ENCODE data around the gene LPIN3. TPM values are rescaled to one million over a fixed set of nuclear protein-coding genes. Genes with fewer than 3 reads are reported as not detected.

The LPIN3 gene
- total RNA-seq, 1 donor from 2014 or later = 17.8 TPM

GRCh38 chr20:41314386-41314785 lies 26.2 kb upstream of the LPIN3 start:
- H3K4me3 ChIP-seq (ENCODE audit: low read depth, low read length) = peak overlapping the region; percentile 92
- TF ChIP-seq CTCF (conservative IDR thresholded peaks at IDR 0.05; ENCODE audit: low read depth, low read length) = no peak
- no peak for DNase-seq (ENCODE audit: low read depth)

- no peak for DNase-seq (ENCODE audit: low read depth)
- no peak for TF ChIP-seq CTCF (conservative IDR thresholded peaks at IDR 0.05; ENCODE audit: low read depth, low read length)
- peak overlapping the region; percentile 92 for H3K4me3 ChIP-seq (ENCODE audit: low read depth, low read length)
Measured at GRCh38 chr20:41316051-41316450, 24.6 kb upstream of the LPIN3 start.

GRCh38 chr20:41316602-41317545 lies 23.7 kb upstream of the LPIN3 start:
- DNase-seq (ENCODE audit: low read depth) = peak; percentile 61
- peak overlapping the region; percentile 92 for H3K4me3 ChIP-seq (ENCODE audit: low read depth, low read length)
- TF ChIP-seq CTCF (conservative IDR thresholded peaks at IDR 0.05; ENCODE audit: low read depth, low read length) = no peak

DNA sequence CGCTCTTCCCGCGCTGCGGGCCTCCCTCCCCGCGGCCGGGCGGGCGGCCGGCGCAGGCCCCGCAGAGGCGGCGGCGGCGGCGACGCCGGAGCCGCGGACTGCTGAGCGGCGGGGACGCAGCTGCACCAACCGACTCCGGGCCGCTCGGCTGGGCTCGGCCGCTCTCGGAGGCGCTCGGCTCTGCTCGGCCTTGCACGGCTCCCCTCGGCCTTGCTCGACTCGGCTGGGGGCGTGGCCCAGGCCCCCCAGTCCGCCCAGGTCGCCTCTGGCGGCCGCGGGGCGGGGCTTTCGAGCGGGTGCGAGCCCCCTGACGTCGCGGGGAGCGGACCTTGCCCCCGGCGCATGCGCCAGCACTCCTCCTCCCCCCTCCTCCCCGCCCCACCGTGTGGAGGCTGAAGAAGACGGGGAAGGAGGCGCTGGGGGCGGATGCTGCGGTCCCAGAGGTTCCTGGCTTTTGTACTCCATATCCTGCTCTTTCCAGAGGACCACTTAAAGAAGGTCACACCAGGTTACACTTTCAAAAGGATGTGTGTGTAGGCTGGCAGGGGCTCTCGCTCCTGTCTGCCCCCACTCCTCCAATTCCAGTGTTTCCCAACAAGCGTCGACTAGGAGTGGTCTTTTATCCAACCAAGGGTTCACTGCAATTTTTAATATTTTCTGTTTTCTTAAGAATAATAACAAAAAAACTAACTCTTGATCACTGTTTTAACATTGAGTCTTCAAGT lies 22.9 kb upstream of the LPIN3 start, which contains the start of gene ZHX3:
Gene ZHX3, minus strand, starts transcription at position 186 of the 725 bp plus-strand sequence. CDS start 112,815 bp downstream, outside the sequence.
- no peak for DNase-seq (ENCODE audit: low read depth)
- peak within 1 kb of the TSS; percentile 92 for H3K4me3 ChIP-seq (ENCODE audit: low read depth, low read length)

GRCh38 chr20:41318271-41318649 lies 22.4 kb upstream of the LPIN3 start:
- DNase-seq (ENCODE audit: low read depth) = peak; percentile 59
- peak overlapping the region; percentile 92 for H3K4me3 ChIP-seq (ENCODE audit: low read depth, low read length)
- no peak for TF ChIP-seq CTCF (conservative IDR thresholded peaks at IDR 0.05; ENCODE audit: low read depth, low read length)

More for the DNA sequence above, 22.9 kb upstream of the LPIN3 start, which contains the start of gene ZHX3:
- no peak for TF ChIP-seq CTCF (conservative IDR thresholded peaks at IDR 0.05; ENCODE audit: low read depth, low read length)

GRCh38 chr20:41320441-41320840 lies 20.2 kb upstream of the LPIN3 start:
- no peak for TF ChIP-seq CTCF (conservative IDR thresholded peaks at IDR 0.05; ENCODE audit: low read depth, low read length)
- no peak overlapping the region for H3K4me3 ChIP-seq (ENCODE audit: low read depth, low read length)
- no peak for DNase-seq (ENCODE audit: low read depth)

All from epithelial cell of proximal tubule (primary cell).